CD14-positive monocyte (primary cell): ENCODE results near the gene TMEM18. TPM values are rescaled to one million over a fixed set of nuclear protein-coding genes. Genes with fewer than 3 reads are reported as not detected.

Experiments
- DNase-seq, 3 donors: peaks; one replicate each; pipeline ENCODE4 v3.0.0-alpha.2; 2011 to 2022
- H2AFZ ChIP-seq: 2 replicates; pipeline ENCODE4 v1.6.0; 2012; ENCODE audit warnings: mild to moderate bottlenecking, low read depth, low read length, inconsistent platforms; ENCODE audit not compliant: insufficient read depth, poor library complexity, severe bottlenecking
- H3K27ac ChIP-seq, 2 donors: 1 replicate in 1 of 2; 2 replicates in 1 of 2; pipeline ENCODE4 v1.5.1; 2012 to 2013; ENCODE audit warnings: low read length in 2 of 2, control low read depth in 1 of 2, inconsistent platforms in 1 of 2, low read depth in 1 of 2, mild to moderate bottlenecking in 1 of 2
- H3K27me3 ChIP-seq, 2 donors: one replicate each; pipeline versions ENCODE4 v1.6.0 to v1.6.1; 2011 to 2013; ENCODE audit warnings: low read length in 2 of 2; ENCODE audit not compliant: control insufficient read depth in 2 of 2, insufficient read depth in 2 of 2
- H3K36me3 ChIP-seq, 2 donors: replicated peaks in 1 of 2; 1 replicate in 1 of 2; 2 replicates in 1 of 2; pipeline versions ENCODE4 v1.5.1 to v1.6.1; 2012 to 2013; ENCODE audit warnings: low read length in 2 of 2, control low read depth in 1 of 2, inconsistent platforms in 1 of 2, mild to moderate bottlenecking in 1 of 2; ENCODE audit not compliant: insufficient read depth in 2 of 2, control insufficient read depth in 1 of 2
- H3K4me1 ChIP-seq, 2 donors: 1 replicate in 1 of 2; 2 replicates in 1 of 2; pipeline versions ENCODE4 v1.5.1 to v1.6.1; 2012 to 2013; ENCODE audit warnings: low read length in 2 of 2, control low read depth in 1 of 2, inconsistent platforms in 1 of 2, mild to moderate bottlenecking in 1 of 2, moderate library complexity in 1 of 2; ENCODE audit not compliant: insufficient read depth in 2 of 2, control insufficient read depth in 1 of 2
- H3K4me2 ChIP-seq: replicated peaks from 2 replicates; pipeline ENCODE3; 2012; ENCODE audit warnings: low read length, moderate library complexity, mild to moderate bottlenecking; ENCODE audit not compliant: poor library complexity, severe bottlenecking; ENCODE audit errors: extremely low read depth
- H3K4me3 ChIP-seq, 3 experiments: fragments of 200-600 bp in 1 of 3; sonication (generic) in 1 of 3; replicated peaks in 1 of 3; 1 replicate in 2 of 3; 2 replicates in 1 of 3; pipeline ENCODE4 v1.5.1; 2011 to 2013; ENCODE audit warnings: low read length in 3 of 3, mild to moderate bottlenecking in 3 of 3, control low read depth in 2 of 3, low read depth in 2 of 3, inconsistent platforms in 1 of 3, moderate library complexity in 1 of 3
- H3K79me2 ChIP-seq: 2 replicates; pipeline ENCODE4 v1.6.0; 2012; ENCODE audit warnings: mild to moderate bottlenecking, control low read depth, inconsistent platforms, low read length, moderate library complexity; ENCODE audit not compliant: insufficient read depth
- H3K9ac ChIP-seq: 2 replicates; pipeline ENCODE4 v1.6.0; 2017; ENCODE audit warnings: low read length, mild to moderate bottlenecking; ENCODE audit not compliant: insufficient read depth, poor library complexity, severe bottlenecking
- H3K9me3 ChIP-seq, 2 donors: replicated peaks in 1 of 2; 1 replicate in 1 of 2; 2 replicates in 1 of 2; pipeline versions ENCODE4 v1.5.1 to v1.6.1; 2012 to 2013; ENCODE audit warnings: low read length in 2 of 2, control low read depth in 1 of 2; ENCODE audit not compliant: control insufficient read depth in 1 of 2, insufficient read depth in 1 of 2
- H4K20me1 ChIP-seq: 2 replicates; pipeline ENCODE4 v1.6.0; 2012; ENCODE audit warnings: mild to moderate bottlenecking, low read length, control low read depth, moderate library complexity; ENCODE audit not compliant: insufficient read depth
- H3K27ac Mint-ChIP-seq, 7 donors: one replicate each; pipeline ENCODE4 v1.8.0; 2020; ENCODE audit warnings: mild to moderate bottlenecking in 7 of 7, mixed read lengths in 7 of 7, moderate library complexity in 6 of 7, inconsistent platforms in 2 of 7
- H3K27me3 Mint-ChIP-seq, 3 donors: one replicate each; pipeline ENCODE4 v1.8.0; 2021 to 2022; ENCODE audit warnings: low read depth in 3 of 3, mild to moderate bottlenecking in 3 of 3, mixed read lengths in 3 of 3, moderate library complexity in 3 of 3, inconsistent platforms in 1 of 3
- H3K36me3 Mint-ChIP-seq, 2 donors: one replicate each; pipeline ENCODE4 v1.8.0; 2020; ENCODE audit warnings: mixed read lengths in 2 of 2, inconsistent platforms in 1 of 2, mild to moderate bottlenecking in 1 of 2
- H3K4me1 Mint-ChIP-seq: one replicate; pipeline ENCODE4 v1.8.0; 2020; ENCODE audit warnings: mild to moderate bottlenecking, mixed read lengths
- H3K4me3 Mint-ChIP-seq, 2 donors: one replicate each; pipeline ENCODE4 v1.8.0; 2020; ENCODE audit warnings: mild to moderate bottlenecking in 2 of 2, mixed read lengths in 2 of 2, moderate library complexity in 1 of 2
- H3K9me3 Mint-ChIP-seq, 7 donors: one replicate each; pipeline ENCODE4 v1.8.0; 2020 to 2022; ENCODE audit warnings: mixed read lengths in 7 of 7, mild to moderate bottlenecking in 6 of 7, moderate library complexity in 6 of 7, inconsistent platforms in 2 of 7
- CTCF ChIP-seq: fragments of 200-600 bp; IDR thresholded peaks from one replicate; pipeline ENCODE4 v1.8.0; 2022; ENCODE audit warnings: antibody characterized with exemption, mild to moderate bottlenecking
- WGBS: methylation state at CpG from one replicate; pipeline ENCODE4 v1.1.5; 2013; ENCODE audit warnings: missing lambda C conversion rate; ENCODE audit not compliant: insufficient coverage; 5-methylcytosine and 5-hydroxymethylcytosine counted together
- intact Hi-C, 2 donors: fragments of 100-400 bp; cut with micrococcal nuclease; formaldehyde crosslinking; loops; one replicate each; pipeline versions ENCODE4 v1.15.0 to v1.15.1; 2023
- polyA plus RNA-seq, 3 donors: library from polyadenylated mRNA; depleted of rRNA in 1 of 3; unstranded in 2 of 3; stranded (reverse) in 1 of 3; fragments of 300-500 nt in 2 of 3; fragments of >200 nt in 1 of 3; fragmentation: Illumina TruSeq in 2 of 3; gene quantifications; 1 replicate in 2 of 3; 2 replicates in 1 of 3; pipeline ENCODE4 v1.2.3, GENCODE V29; 2012 to 2021

The TMEM18 gene
- polyA plus RNA-seq, 3 donors = 9.3 to 23.5 (median 21.8) TPM

DNA sequence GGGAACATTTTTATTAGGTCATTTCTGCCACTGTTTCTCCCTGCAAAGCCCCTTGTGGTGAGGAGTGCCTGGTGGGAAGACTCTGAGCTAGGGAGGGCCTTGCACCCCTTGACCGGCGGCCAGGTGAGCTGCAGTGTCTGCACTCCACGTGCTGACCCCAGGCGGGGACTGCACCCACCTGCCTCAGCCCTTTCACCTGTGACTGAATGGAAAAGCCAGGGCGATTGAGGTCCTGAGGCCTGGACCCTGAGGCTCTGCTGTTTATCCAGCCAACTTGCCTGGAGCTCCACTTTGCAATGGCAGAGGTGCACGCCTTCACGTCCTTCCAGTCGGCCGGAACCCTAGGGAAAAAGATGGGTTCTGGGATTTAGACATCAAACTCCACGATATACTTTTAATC, 53.1 kb downstream of the TMEM18 start:
- H3K9ac ChIP-seq = no peak overlapping the region
- H4K20me1 ChIP-seq = no peaks in the 10 kb centered on the region
- WGBS = 82% methylated on average over 6 of the region's 10 CpGs
- Mint-ChIP-seq H3K27ac (no peak overlapping the region), H3K4me3 (no peak overlapping the region), H3K27me3 (peaks cover 0 to 6% (median 2%) of the 10 kb centered on the region in 3 donors), H3K9me3 (peaks cover 3 to 18% (median 10%) of the 10 kb centered on the region in 7 donors), H3K36me3 (no peaks in the 10 kb centered on the region), H3K4me1 (no peaks in the 10 kb centered on the region)
- TF ChIP-seq CTCF = no peak
- no peak overlapping the region for H3K4me2 ChIP-seq
- DNase-seq = no peak
- H3K4me3 ChIP-seq = no peak overlapping the region
- H3K36me3 ChIP-seq = no peaks in the 10 kb centered on the region
- intact Hi-C loops = no loop called here
- no peaks in the 10 kb centered on the region for H3K79me2 ChIP-seq
- peaks cover 0 to 17% of the 10 kb centered on the region in 2 donors for H3K9me3 ChIP-seq
- no peaks in the 10 kb centered on the region for H3K4me1 ChIP-seq
- H2AFZ ChIP-seq = no peak overlapping the region
- no peak overlapping the region for H3K27ac ChIP-seq
- H3K27me3 ChIP-seq = no peaks in the 10 kb centered on the region

- no peak for DNase-seq
- peaks cover 4 to 23% of the 10 kb centered on the region in 2 donors for H3K9me3 ChIP-seq
- Mint-ChIP-seq H3K27ac (no peak overlapping the region), H3K9me3 (peaks cover 4 to 21% (median 15%) of the 10 kb centered on the region in 7 donors), H3K36me3 (no peaks in the 10 kb centered on the region), H3K4me3 (no peak overlapping the region), H3K27me3 (peaks cover 0 to 6% (median 2%) of the 10 kb centered on the region in 3 donors), H3K4me1 (no peaks in the 10 kb centered on the region)
- H3K79me2 ChIP-seq = no peaks in the 10 kb centered on the region
- 94% methylated on average over 12 of the region's 13 CpGs for WGBS
- H3K4me1 ChIP-seq = no peaks in the 10 kb centered on the region
- no peaks in the 10 kb centered on the region for H3K27me3 ChIP-seq
- no peak for TF ChIP-seq CTCF
- H3K27ac ChIP-seq = no peak overlapping the region
- H2AFZ ChIP-seq = no peak overlapping the region
- no peaks in the 10 kb centered on the region for H3K36me3 ChIP-seq
- intact Hi-C loops = no loop called here
- no peak overlapping the region for H3K9ac ChIP-seq
- H3K4me2 ChIP-seq = no peak overlapping the region
- no peak overlapping the region for H3K4me3 ChIP-seq
- no peaks in the 10 kb centered on the region for H4K20me1 ChIP-seq
Observed at GRCh38 chr2:623130-623922, 53.9 kb downstream of the TMEM18 start.
